Testis (tissue), 5 donors: Measurements from ENCODE around the gene ZNF639. TPM values are rescaled to one million over a fixed set of nuclear protein-coding genes. Genes with fewer than 3 reads are reported as not detected.
A peak's percentile ranks its signal among the peaks of the same experiment; 100 is the strongest.
"Not testable (repeated sequence)": the region's sequence is repeated elsewhere in the genome, so short reads cannot be mapped to it uniquely, and the experiment has no call there.

Experiments
- DNase-seq: peaks from one replicate; pipeline ENCODE4 v3.0.0-alpha.2; 2019
- H3K27ac ChIP-seq, 2 donors: fragments of 200-600 bp; sonication (generic); one replicate each; pipeline ENCODE4 v1.5.1; 2019
- H3K27me3 ChIP-seq: fragments of 200-600 bp; sonication (generic); one replicate; pipeline ENCODE4 v1.5.1; 2019
- H3K36me3 ChIP-seq: fragments of 200-600 bp; sonication (generic); one replicate; pipeline ENCODE4 v1.5.1; 2017; ENCODE audit warnings: low read depth; ENCODE audit errors: missing control alignments
- H3K4me1 ChIP-seq: fragments of 200-600 bp; sonication (generic); one replicate; pipeline ENCODE4 v1.5.1; 2019
- H3K4me3 ChIP-seq, 2 donors: fragments of 200-600 bp; sonication (generic); one replicate each; pipeline ENCODE4 v1.5.1; 2017 to 2019
- H3K9me3 ChIP-seq: fragments of 200-600 bp; sonication (generic); one replicate; pipeline ENCODE4 v1.5.1; 2017
- CTCF ChIP-seq, 3 experiments: fragments of 450-650 bp in 2 of 3; fragments of 200-600 bp in 1 of 3; sonication (generic) in 1 of 3; IDR thresholded peaks; one replicate each; pipeline ENCODE4 v1.5.1; 2016 to 2019; ENCODE audit warnings: antibody characterized with exemption in 3 of 3, mild to moderate bottlenecking in 2 of 3, moderate library complexity in 1 of 3
- POLR2A ChIP-seq: fragments of 450-650 bp; IDR thresholded peaks from one replicate; pipeline ENCODE4 v1.6.1; 2017; ENCODE audit warnings: antibody characterized with exemption, mild to moderate bottlenecking, moderate library complexity
- WGBS, 2 donors: methylation state at CpG; one replicate each; pipeline ENCODE4 v1.1.5; 2018; 5-methylcytosine and 5-hydroxymethylcytosine counted together
- intact Hi-C: fragments of 100-400 bp; cut with DNase I; formaldehyde crosslinking; loops from one replicate; pipeline ENCODE4 v1.15.1; 2023; ENCODE audit warnings: low total_unique reads
- long read RNA-seq, 2 donors: transcript quantifications; one replicate each; lab custom pipeline, GENCODE V29; 2026
- polyA plus RNA-seq: library from polyadenylated mRNA; stranded (reverse); fragments of 350-450 nt; fragmentation: Illumina TruSeq; extraction: RNeasy Lipid Tissue Mini Kit (QIAGEN cat#74804); gene quantifications from one replicate; pipeline ENCODE4 v1.2.3, GENCODE V29; 2014; ENCODE audit warnings: low read depth, low replicate concordance; ENCODE audit not compliant: insufficient read depth
- total RNA-seq, 2 donors: library from RNA; depleted of rRNA; stranded (reverse); fragments of >200 nt; gene quantifications; one replicate each; pipeline ENCODE4 v1.2.3, GENCODE V29; 2016

Gene ZNF639
- total RNA-seq (10 to 100 TPM; 36.7 to 37.6 TPM), polyA plus RNA-seq (29.3 TPM)
- long read RNA-seq, donor 1, transcript ZNF639-207 (7 exons, 1,228 nt) = major isoform, 6 of 8 reads
- long read RNA-seq, donor 1, partial matches to known transcripts = 0 of 8 reads
- long read RNA-seq, donor 1, other reads (novel, unspliced or antisense) = 0 of 8 reads
- long read RNA-seq, donor 2, partial matches to known transcripts = 0 of 8 reads
- long read RNA-seq, donor 2, other reads (novel, unspliced or antisense) = 0 of 8 reads

GRCh38 chr3:179322286-179323196, at the start of gene ZNF639:
TSS of gene ZNF639 (plus strand) at chr3:179323031. CDS start at chr3:179328294, 5,263 bp downstream.
- TF ChIP-seq CTCF (IDR thresholded peaks at IDR 0.05) (peak; percentile 84 to 85 (median 85)), POLR2A (no peak)
- DNase-seq = peak; percentile 88
- no peaks in the 10 kb centered on the region for H3K9me3 ChIP-seq
- H3K4me3 ChIP-seq = peak within 1 kb of the TSS; percentile 59 to 91
- H3K27me3 ChIP-seq = no peaks in the 10 kb centered on the region
- H3K4me1 ChIP-seq = peaks cover 7% of the 10 kb centered on the region
- H3K27ac ChIP-seq = peak within 1 kb of the TSS; percentile 95 to 96
- no peaks in the 10 kb centered on the region for H3K36me3 ChIP-seq
- 0% methylated on average over 14 to 71 of the region's 75 CpGs for WGBS, 2 donors
- intact Hi-C loops = loop anchor here (5.0 kb wide), 1 partner anchor 175 kb away; the partner anchor contains the start of gene PIK3CA

- H3K27ac ChIP-seq, H3K4me1 ChIP-seq, DNase-seq, intact Hi-C loops, H3K9me3 ChIP-seq, H3K4me3 ChIP-seq, H3K27me3 ChIP-seq, H3K36me3 ChIP-seq: not testable (repeated sequence)
- WGBS, 2 donors = 88 to 100% methylated on average over 2 of the region's 2 CpGs
These were observed 48.4 kb upstream of the ZNF639 start for GRCh38 chr3:179274434-179274833.

GRCh38 chr3:179276001-179276400, 46.8 kb upstream of the ZNF639 start:
- intact Hi-C loops = no loop called here
- WGBS, 2 donors = 69 to 74% methylated on average over 3 of the region's 3 CpGs
- Histone ChIP-seq H3K4me3 (no peak overlapping the region), H3K9me3 (no peaks in the 10 kb centered on the region), H3K27ac (no peak overlapping the region), H3K4me1 (no peaks in the 10 kb centered on the region), H3K27me3 (no peaks in the 10 kb centered on the region), H3K36me3 (no peaks in the 10 kb centered on the region)
- TF ChIP-seq POLR2A (no peak), CTCF (IDR thresholded peaks at IDR 0.05) (no peak)
- no peak for DNase-seq

- intact Hi-C loops = no loop called here
- Histone ChIP-seq H3K4me3 (no peak overlapping the region), H3K27ac (no peak overlapping the region), H3K27me3 (no peaks in the 10 kb centered on the region), H3K36me3 (no peaks in the 10 kb centered on the region), H3K4me1 (no peaks in the 10 kb centered on the region), H3K9me3 (no peaks in the 10 kb centered on the region)
- DNase-seq = no peak
- TF ChIP-seq CTCF (IDR thresholded peaks at IDR 0.05) (no peak), POLR2A (no peak)
- 83 to 94% methylated on average over 3 of the region's 3 CpGs for WGBS, 2 donors
These were observed 46.1 kb upstream of the ZNF639 start for GRCh38 chr3:179276743-179277142.

GRCh38 chr3:179278151-179278550, 44.7 kb upstream of the ZNF639 start:
- Histone ChIP-seq H3K27me3 (no peaks in the 10 kb centered on the region), H3K4me1 (no peaks in the 10 kb centered on the region), H3K27ac (no peak overlapping the region), H3K36me3 (no peaks in the 10 kb centered on the region), H3K4me3 (no peak overlapping the region), H3K9me3 (no peaks in the 10 kb centered on the region)
- TF ChIP-seq POLR2A = no peak
- TF ChIP-seq CTCF (IDR thresholded peaks at IDR 0.05) = no peak
- intact Hi-C loops = no loop called here
- no peak for DNase-seq
- 87 to 95% methylated on average over 1 of the region's 1 CpG for WGBS, 2 donors
